Stimulated activated CD4-positive, alpha-beta T cell treated with anti-CD3 and anti-CD28 coated beads, Interleukin-2, amount 100 ng/mL, for 48 hours (primary cell): ENCODE measurements around the gene CLDN15.

Experiments used
- DNase-seq, 2 donors: peaks; one replicate each; pipeline ENCODE4 v3.0.0-alpha.2; 2020

The CLDN15 gene

DNA sequence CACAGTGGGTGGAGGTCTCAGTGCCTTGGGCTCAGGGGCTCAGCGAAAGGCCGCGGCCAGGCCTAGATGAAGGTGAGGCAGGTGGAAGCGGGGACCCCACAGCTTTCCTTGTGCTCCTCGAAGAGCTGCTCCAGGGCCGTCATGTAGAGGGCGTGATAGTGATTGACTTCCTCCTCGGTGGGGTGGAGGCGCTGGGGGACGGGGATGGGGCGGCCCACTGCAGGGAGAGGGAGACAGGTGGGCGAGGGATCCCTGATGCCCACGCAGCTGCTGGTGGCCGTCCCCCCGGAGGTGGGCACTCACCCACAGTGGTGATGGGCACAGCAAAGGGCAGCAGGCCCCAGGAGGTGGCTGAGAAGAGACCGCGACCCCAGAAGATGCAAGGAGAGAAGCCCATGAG lies 41.7 kb downstream of the CLDN15 start:
- DNase-seq = no peak

DNA sequence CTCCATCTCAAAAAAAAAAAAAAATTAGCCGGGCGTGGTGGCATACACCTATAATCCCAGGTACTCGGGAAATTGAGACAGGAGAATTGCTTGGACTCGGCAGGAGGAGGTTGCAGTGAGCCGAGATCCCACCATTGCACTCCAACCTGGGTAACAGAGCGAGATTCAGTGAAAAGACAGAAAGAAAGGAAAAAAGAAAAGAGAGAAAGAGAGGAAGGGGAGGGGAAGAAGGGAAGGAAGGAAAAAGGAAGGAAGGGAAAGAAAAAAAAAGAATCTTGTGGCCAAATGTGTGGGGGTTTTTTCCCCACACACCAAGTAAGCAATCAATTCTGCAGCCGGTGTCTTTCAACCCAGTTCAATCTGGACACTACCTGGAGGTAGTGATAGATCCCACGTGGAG lies 48.5 kb downstream of the CLDN15 start:
- no peak for DNase-seq

DNA sequence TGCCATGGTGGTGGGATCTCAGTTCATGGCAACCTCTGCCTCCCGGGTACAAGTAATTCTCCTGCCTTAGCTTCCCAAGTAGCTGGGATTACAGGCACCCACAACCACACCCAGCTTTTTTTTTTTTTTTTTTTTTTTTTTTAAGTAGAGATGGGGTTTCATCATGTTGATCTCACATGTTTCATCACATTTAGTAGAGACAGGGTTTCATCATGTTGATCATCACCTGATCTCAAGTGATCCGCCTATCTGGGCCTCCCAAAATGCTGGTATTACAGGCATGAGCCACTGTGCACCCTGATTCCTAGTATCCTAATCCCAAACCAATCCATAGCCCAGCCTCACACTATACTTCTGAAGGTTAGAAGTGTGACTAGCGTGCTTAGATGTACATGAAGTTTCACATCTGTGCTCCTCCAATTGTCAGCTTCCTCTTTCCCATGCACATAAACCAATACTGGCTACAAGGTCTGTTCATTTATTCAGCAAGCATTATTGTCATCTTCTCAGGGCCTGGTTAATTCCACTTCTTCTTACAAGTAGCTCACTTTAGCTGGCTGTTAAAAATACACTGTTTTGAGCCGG lies 50.7 kb downstream of the CLDN15 start:
- no peak for DNase-seq

DNA sequence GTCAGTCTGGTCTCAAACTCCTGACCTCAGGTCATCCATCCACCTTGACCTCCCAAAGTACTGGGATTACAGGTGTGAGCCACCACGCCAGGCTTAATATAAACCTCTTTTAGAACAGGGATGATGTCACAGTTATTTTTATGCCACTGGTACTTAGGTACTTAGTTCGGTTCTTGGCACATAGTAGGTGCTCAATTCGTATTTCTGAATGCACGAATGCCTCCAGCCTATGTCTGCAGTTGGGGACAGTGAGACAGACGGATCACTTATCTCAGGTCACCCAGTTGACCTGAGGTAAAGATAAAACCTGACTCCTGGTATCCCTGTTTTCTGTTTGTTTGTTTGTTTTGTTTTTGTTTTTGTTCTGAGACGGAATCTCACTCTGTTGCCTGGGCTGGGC lies 51.4 kb downstream of the CLDN15 start:
- DNase-seq = no peak

DNA sequence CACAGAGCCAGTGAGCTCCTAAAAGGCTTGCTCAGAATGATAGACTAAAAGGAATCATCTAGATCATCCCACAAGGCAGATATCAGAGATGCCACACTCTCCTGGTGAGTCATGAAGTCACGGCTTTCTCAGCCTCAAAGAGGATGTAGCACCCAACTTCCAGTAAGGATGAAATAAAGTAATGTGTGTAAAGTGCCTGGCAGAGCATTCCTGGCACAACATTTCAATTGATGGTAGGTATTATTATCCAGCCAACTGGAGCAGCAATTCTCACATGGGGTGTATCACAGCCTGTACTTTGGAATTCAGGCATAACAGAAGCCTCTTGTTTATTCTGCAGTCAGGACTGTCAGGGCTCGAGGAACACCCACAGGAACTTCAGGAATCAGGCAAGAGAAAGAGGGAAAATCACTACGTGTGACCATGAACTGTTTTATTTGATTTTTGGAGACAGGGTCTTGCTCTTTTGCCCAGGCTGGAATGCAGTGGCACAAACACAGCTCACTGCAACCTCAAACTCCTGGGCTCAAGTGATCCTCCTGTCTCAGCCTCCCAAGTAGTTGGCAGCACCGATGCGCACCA lies 52.3 kb downstream of the CLDN15 start:
- DNase-seq = no peak
